ENCODE measurements around the gene MGAT4C. TPM values are rescaled to one million over a fixed set of nuclear protein-coding genes. Genes with fewer than 3 reads are reported as not detected.

Gene MGAT4C
- total and polyA plus RNA-seq, 2 donors (not counting 3 experiments of a cell fraction or from before 2014, with no cell fraction given): not detected

GRCh38 chr12:86193931-86194330, 62.3 kb downstream of the MGAT4C start:
- TF ChIP-seq POLR2AphosphoS5 (IDR thresholded peaks at IDR 0.05; ENCODE audit: insufficient read depth, low read depth, low read length): no peak
- peak; percentile 60 for TF ChIP-seq GATA2 (IDR thresholded peaks at IDR 0.05; ENCODE audit: insufficient read depth, insufficient read length, low read depth, low read length)
- TF ChIP-seq FOS (IDR thresholded peaks at IDR 0.05; ENCODE audit: borderline replicate concordance, insufficient read depth, low read length): peak; percentile 84
- TF ChIP-seq POLR2A (IDR thresholded peaks at IDR 0.05; ENCODE audit: low read depth, low read length): no peak
- TF ChIP-seq EZH2 (IDR thresholded peaks at IDR 0.05; ENCODE audit: borderline replicate concordance, low read depth, low read length, severe bottlenecking): no peak
- TF ChIP-seq MYC (IDR thresholded peaks at IDR 0.05; ENCODE audit: low read depth, low read length): no peak
- TF ChIP-seq, protein P1, sequence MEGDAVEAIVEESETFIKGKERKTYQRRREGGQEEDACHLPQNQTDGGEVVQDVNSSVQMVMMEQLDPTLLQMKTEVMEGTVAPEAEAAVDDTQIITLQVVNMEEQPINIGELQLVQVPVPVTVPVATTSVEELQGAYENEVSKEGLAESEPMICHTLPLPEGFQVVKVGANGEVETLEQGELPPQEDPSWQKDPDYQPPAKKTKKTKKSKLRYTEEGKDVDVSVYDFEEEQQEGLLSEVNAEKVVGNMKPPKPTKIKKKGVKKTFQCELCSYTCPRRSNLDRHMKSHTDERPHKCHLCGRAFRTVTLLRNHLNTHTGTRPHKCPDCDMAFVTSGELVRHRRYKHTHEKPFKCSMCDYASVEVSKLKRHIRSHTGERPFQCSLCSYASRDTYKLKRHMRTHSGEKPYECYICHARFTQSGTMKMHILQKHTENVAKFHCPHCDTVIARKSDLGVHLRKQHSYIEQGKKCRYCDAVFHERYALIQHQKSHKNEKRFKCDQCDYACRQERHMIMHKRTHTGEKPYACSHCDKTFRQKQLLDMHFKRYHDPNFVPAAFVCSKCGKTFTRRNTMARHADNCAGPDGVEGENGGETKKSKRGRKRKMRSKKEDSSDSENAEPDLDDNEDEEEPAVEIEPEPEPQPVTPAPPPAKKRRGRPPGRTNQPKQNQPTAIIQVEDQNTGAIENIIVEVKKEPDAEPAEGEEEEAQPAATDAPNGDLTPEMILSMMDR (IDR thresholded peaks at IDR 0.05; ENCODE audit: extremely low read depth in 1 of 2, insufficient read depth in 1 of 2, low read depth in 1 of 2, low read length in 2 of 2): no peak
- TF ChIP-seq, protein P2, sequence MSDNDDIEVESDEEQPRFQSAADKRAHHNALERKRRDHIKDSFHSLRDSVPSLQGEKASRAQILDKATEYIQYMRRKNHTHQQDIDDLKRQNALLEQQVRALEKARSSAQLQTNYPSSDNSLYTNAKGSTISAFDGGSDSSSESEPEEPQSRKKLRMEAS (IDR thresholded peaks at IDR 0.05; ENCODE audit: insufficient read depth, insufficient read length): no peak
- TF ChIP-seq JUN (IDR thresholded peaks at IDR 0.05; ENCODE audit: borderline replicate concordance, insufficient read depth, insufficient read length, low read depth): peak; percentile 91
- intact Hi-C loops (cut with micrococcal nuclease): loop anchor here (1.0 to 2.0 kb wide), 2 partner anchors 17 to 36 kb away; no protein-coding TSS in a partner anchor
- no peaks in the 10 kb centered on the region for H3K9me3 ChIP-seq (replicated peaks; ENCODE audit: control insufficient read depth, insufficient read depth, low read length)
- H3K4me3 ChIP-seq (replicated peaks in 1 of 3; ENCODE audit: insufficient read depth in 1 of 3, low read depth in 1 of 3, low read length in 3 of 3): no peak overlapping the region
- CTCF ChIA-PET: interaction anchor here (0.7 to 1.8 kb wide), 3 partner anchors 49 to 721 kb away, joined by 3 to 4 read pairs (median 3); no protein-coding TSS in a partner anchor
- dilution Hi-C loops (cut with MboI; ENCODE audit: extremely low pct_ligation_motif_present, low sequenced_read_pairs): no loop called here
- POLR2A ChIA-PET: no interaction called here
- no TSS peak for BruUV-seq (replicated peaks)
- DNase-seq (ENCODE audit: low read depth, low spot score) (peak; percentile 59), FAIRE-seq (peak; percentile 48)
- H3K27ac ChIP-seq (ENCODE audit: insufficient read depth, low read depth, low read length): no peak overlapping the region
- H3K36me3 ChIP-seq (ENCODE audit: control insufficient read depth in 2 of 2, extremely low read depth in 1 of 2, insufficient read depth in 2 of 2, low read length in 2 of 2): no peaks in the 10 kb centered on the region
- peak overlapping the region; percentile 43 for H3K4me2 ChIP-seq (ENCODE audit: insufficient read depth, low read length)
- H3K79me2 ChIP-seq (ENCODE audit: control insufficient read depth, insufficient read depth, low read length): no peaks in the 10 kb centered on the region
- no peaks in the 10 kb centered on the region for H3K9me1 ChIP-seq (replicated peaks; ENCODE audit: control insufficient read depth, extremely low read depth, insufficient read depth, low read length)
- no peak overlapping the region for H3K9ac ChIP-seq (replicated peaks; ENCODE audit: extremely low read depth, insufficient read depth, low read length)
- H3K27me3 ChIP-seq (ENCODE audit: control insufficient read depth in 2 of 2, insufficient read depth in 2 of 2, low read length in 2 of 2): no peaks in the 10 kb centered on the region
- H4K20me1 ChIP-seq (replicated peaks; ENCODE audit: control insufficient read depth, extremely low read depth, insufficient read depth, low read length): no peaks in the 10 kb centered on the region
- no peak overlapping the region for H2AFZ ChIP-seq (ENCODE audit: low read depth, low read length)
- peaks cover 10% of the 10 kb centered on the region for H3K4me1 ChIP-seq (ENCODE audit: control insufficient read depth, extremely low read depth, insufficient read depth, low read length)

All from endothelial cell of umbilical vein (primary cell).